Ishikawa (cell line): ENCODE results near the gene SNX32.

Source experiments
- CEBPB ChIP-seq: IDR thresholded peaks from 2 replicates; pipeline ENCODE4 v1.6.1; 2012
- CREB1 ChIP-seq: IDR thresholded peaks from 2 replicates; pipeline ENCODE4 v1.6.1; 2012; ENCODE audit warnings: low read depth
- EGR1 ChIP-seq: IDR thresholded peaks from 2 replicates; pipeline ENCODE4 v1.6.1; 2012
- EP300 ChIP-seq: IDR thresholded peaks from 2 replicates; pipeline ENCODE4 v1.6.1; 2012; ENCODE audit warnings: borderline replicate concordance
- FOXM1 ChIP-seq: IDR thresholded peaks from 2 replicates; pipeline ENCODE4 v1.6.1; 2012; ENCODE audit warnings: low read depth, borderline replicate concordance
- MAX ChIP-seq: IDR thresholded peaks from 2 replicates; pipeline ENCODE4 v1.6.1; 2012
- NFIC ChIP-seq: IDR thresholded peaks from 2 replicates; pipeline ENCODE4 v1.6.1; 2012
- RAD21 ChIP-seq: IDR thresholded peaks from 2 replicates; pipeline ENCODE4 v1.6.1; 2012; ENCODE audit warnings: low read depth
- REST ChIP-seq: IDR thresholded peaks from 2 replicates; pipeline ENCODE4 v1.6.1; 2012; ENCODE audit warnings: low read depth, mild to moderate bottlenecking
- TAF1 ChIP-seq: IDR thresholded peaks from 2 replicates; pipeline ENCODE4 v1.6.1; 2012; ENCODE audit warnings: low read depth, mild to moderate bottlenecking
- TCF12 ChIP-seq: IDR thresholded peaks from 2 replicates; pipeline ENCODE4 v1.6.1; 2012; ENCODE audit warnings: low read depth
- TEAD4 ChIP-seq: IDR thresholded peaks from 2 replicates; pipeline ENCODE4 v1.6.1; 2012
- USF1 ChIP-seq: IDR thresholded peaks from 2 replicates; pipeline ENCODE4 v1.6.1; 2012
- YY1 ChIP-seq: IDR thresholded peaks from 2 replicates; pipeline ENCODE4 v1.6.1; 2012; ENCODE audit warnings: low read depth
- ZBTB7A ChIP-seq: IDR thresholded peaks from 2 replicates; pipeline ENCODE4 v1.6.1; 2012; ENCODE audit warnings: low read depth

The SNX32 gene

GRCh38 chr11:65850217-65851082 lies 16.7 kb downstream of the SNX32 start:
- TF ChIP-seq NFIC (no peak), CEBPB (no peak), ZBTB7A (no peak), FOXM1 (no peak), MAX (no peak), EGR1 (no peak), CREB1 (no peak)

GRCh38 chr11:65851083-65851579 lies 17.4 kb downstream of the SNX32 start:
- no peak for TF ChIP-seq NFIC
- TF ChIP-seq RAD21, result 0 out of 2 replicates have a peak, but pooled peaks have one; percentile 8

- TF ChIP-seq TAF1, result no peak
- no peak for TF ChIP-seq CEBPB
- no peak for TF ChIP-seq RAD21
- no peak for TF ChIP-seq CREB1
- no peak for TF ChIP-seq REST
- no peak for TF ChIP-seq EGR1
- TF ChIP-seq EP300, result no peak
- no peak for TF ChIP-seq USF1
- TF ChIP-seq FOXM1, result no peak
Observed at GRCh38 chr11:65851811-65852507, 18.2 kb downstream of the SNX32 start.

GRCh38 chr11:65852508-65853245 lies 18.9 kb downstream of the SNX32 start:
- TF ChIP-seq YY1 (no peak), MAX (no peak), NFIC (no peak), TCF12 (no peak), FOXM1 (no peak), USF1 (no peak), TEAD4 (no peak), ZBTB7A (no peak), REST (no peak), EGR1 (no peak), CEBPB (no peak)

GRCh38 chr11:65853246-65853979 lies 19.6 kb downstream of the SNX32 start:
- no peak for TF ChIP-seq TCF12
- TF ChIP-seq MAX, result no peak
- TF ChIP-seq YY1, result no peak
- no peak for TF ChIP-seq FOXM1
- no peak for TF ChIP-seq TEAD4
- no peak for TF ChIP-seq ZBTB7A
- TF ChIP-seq CREB1, result no peak
- no peak for TF ChIP-seq RAD21
- TF ChIP-seq EP300, result no peak
- TF ChIP-seq NFIC, result no peak
- TF ChIP-seq TAF1, result no peak
- TF ChIP-seq EGR1, result no peak
- TF ChIP-seq REST, result no peak
- TF ChIP-seq USF1, result no peak
- no peak for TF ChIP-seq CEBPB
